SK-N-SH (cell line): Measurements from ENCODE around the gene REX1BD.

ENCODE experiments used
- EP300 ChIP-seq, 2 experiments: IDR thresholded peaks; 2 replicates each; pipeline versions ENCODE4 v1.4.0 to v1.6.1; 2012; ENCODE audit warnings: borderline replicate concordance in 1 of 2, low read depth in 1 of 2, low read length in 1 of 2
- EZH2phosphoT487 ChIP-seq: fragments of 200-600 bp; sonication (generic); IDR thresholded peaks from 2 replicates; pipeline ENCODE4 v1.6.1; 2017; ENCODE audit warnings: low read depth, mixed run types, mild to moderate bottlenecking, antibody characterized with exemption, moderate library complexity, borderline replicate concordance
- FOXJ3 ChIP-seq: sonication (generic); formaldehyde crosslinking; IDR thresholded peaks from 2 replicates; pipeline ENCODE4 v1.5.1; 2020; ENCODE audit warnings: mild to moderate bottlenecking, missing genetic modification reagents
- GABPA ChIP-seq: IDR thresholded peaks from 2 replicates; pipeline ENCODE4 v1.4.0; 2012; ENCODE audit warnings: low read depth, mild to moderate bottlenecking
- NRF1 ChIP-seq: IDR thresholded peaks from 2 replicates; pipeline ENCODE4 v1.6.1; 2012; ENCODE audit warnings: low read depth, mild to moderate bottlenecking, low read length
- POLR2AphosphoS5 ChIP-seq: IDR thresholded peaks from 2 replicates; pipeline ENCODE4 v1.6.1; 2012; ENCODE audit warnings: low read depth, low read length
- RAD21 ChIP-seq: IDR thresholded peaks from 2 replicates; pipeline ENCODE4 v1.6.1; 2012; ENCODE audit warnings: mild to moderate bottlenecking, low read length
- RFX5 ChIP-seq: IDR thresholded peaks from 2 replicates; pipeline ENCODE4 v1.6.1; 2012; ENCODE audit warnings: mild to moderate bottlenecking, improper control_type of control experiment, low read length
- TAF1 ChIP-seq: IDR thresholded peaks from 2 replicates; pipeline ENCODE4 v1.6.1; 2012; ENCODE audit warnings: low read depth, mild to moderate bottlenecking, low read length, moderate library complexity, borderline replicate concordance
- TF ChIP-seq, protein P1 (sequence below): fragments of 200-600 bp; sonication (generic); IDR thresholded peaks from 2 replicates; pipeline ENCODE4 v1.6.1; 2017; ENCODE audit warnings: antibody characterized with exemption, mild to moderate bottlenecking, moderate library complexity
- TF ChIP-seq, protein P2 (sequence below): fragments of 150-350 bp; IDR thresholded peaks from 2 replicates; pipeline ENCODE4 v1.6.1; 2017; ENCODE audit warnings: antibody characterized with exemption, low read length, low read depth, borderline replicate concordance
- TF ChIP-seq, protein P3 (sequence below): IDR thresholded peaks from 2 replicates; pipeline ENCODE4 v1.6.1; 2012; ENCODE audit warnings: mild to moderate bottlenecking, low read depth, low read length, moderate library complexity

DNA sequence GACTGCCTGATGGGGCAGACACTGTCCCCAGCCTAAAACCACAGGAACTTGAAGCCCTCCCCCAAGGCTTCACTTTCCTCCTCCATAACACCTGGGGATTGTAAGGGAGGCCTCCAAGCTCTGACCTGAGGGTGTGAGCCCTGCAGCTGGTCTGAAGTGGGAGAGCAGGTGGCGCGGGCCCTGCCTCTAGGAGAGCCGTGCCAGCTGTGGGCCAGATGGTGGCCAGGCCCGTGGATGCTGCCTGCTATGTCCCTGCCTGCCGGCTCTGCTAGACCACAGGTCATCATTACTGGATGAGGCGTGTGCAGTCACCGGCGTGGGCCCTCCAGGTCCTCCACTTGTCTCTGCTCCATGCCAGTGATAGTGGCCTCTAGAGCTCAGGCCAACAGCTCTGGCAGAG, 44.7 kb downstream of the REX1BD start:
- TF ChIP-seq POLR2AphosphoS5 (no peak), FOXJ3 (CRISPR knock-in tag) (no peak), GABPA (no peak), EP300 (IDR thresholded peaks at IDR 0.05; ENCODE audit: borderline replicate concordance in 1 of 2, low read depth in 1 of 2, low read length in 1 of 2) (no peak), NRF1 (no peak), EZH2phosphoT487 (no peak), RFX5 (no peak), RAD21 (no peak), TAF1 (no peak)
- TF ChIP-seq, protein P1, sequence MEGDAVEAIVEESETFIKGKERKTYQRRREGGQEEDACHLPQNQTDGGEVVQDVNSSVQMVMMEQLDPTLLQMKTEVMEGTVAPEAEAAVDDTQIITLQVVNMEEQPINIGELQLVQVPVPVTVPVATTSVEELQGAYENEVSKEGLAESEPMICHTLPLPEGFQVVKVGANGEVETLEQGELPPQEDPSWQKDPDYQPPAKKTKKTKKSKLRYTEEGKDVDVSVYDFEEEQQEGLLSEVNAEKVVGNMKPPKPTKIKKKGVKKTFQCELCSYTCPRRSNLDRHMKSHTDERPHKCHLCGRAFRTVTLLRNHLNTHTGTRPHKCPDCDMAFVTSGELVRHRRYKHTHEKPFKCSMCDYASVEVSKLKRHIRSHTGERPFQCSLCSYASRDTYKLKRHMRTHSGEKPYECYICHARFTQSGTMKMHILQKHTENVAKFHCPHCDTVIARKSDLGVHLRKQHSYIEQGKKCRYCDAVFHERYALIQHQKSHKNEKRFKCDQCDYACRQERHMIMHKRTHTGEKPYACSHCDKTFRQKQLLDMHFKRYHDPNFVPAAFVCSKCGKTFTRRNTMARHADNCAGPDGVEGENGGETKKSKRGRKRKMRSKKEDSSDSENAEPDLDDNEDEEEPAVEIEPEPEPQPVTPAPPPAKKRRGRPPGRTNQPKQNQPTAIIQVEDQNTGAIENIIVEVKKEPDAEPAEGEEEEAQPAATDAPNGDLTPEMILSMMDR: no peak
- TF ChIP-seq, protein P2, sequence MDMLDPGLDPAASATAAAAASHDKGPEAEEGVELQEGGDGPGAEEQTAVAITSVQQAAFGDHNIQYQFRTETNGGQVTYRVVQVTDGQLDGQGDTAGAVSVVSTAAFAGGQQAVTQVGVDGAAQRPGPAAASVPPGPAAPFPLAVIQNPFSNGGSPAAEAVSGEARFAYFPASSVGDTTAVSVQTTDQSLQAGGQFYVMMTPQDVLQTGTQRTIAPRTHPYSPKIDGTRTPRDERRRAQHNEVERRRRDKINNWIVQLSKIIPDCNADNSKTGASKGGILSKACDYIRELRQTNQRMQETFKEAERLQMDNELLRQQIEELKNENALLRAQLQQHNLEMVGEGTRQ: no peak
- TF ChIP-seq, protein P3, sequence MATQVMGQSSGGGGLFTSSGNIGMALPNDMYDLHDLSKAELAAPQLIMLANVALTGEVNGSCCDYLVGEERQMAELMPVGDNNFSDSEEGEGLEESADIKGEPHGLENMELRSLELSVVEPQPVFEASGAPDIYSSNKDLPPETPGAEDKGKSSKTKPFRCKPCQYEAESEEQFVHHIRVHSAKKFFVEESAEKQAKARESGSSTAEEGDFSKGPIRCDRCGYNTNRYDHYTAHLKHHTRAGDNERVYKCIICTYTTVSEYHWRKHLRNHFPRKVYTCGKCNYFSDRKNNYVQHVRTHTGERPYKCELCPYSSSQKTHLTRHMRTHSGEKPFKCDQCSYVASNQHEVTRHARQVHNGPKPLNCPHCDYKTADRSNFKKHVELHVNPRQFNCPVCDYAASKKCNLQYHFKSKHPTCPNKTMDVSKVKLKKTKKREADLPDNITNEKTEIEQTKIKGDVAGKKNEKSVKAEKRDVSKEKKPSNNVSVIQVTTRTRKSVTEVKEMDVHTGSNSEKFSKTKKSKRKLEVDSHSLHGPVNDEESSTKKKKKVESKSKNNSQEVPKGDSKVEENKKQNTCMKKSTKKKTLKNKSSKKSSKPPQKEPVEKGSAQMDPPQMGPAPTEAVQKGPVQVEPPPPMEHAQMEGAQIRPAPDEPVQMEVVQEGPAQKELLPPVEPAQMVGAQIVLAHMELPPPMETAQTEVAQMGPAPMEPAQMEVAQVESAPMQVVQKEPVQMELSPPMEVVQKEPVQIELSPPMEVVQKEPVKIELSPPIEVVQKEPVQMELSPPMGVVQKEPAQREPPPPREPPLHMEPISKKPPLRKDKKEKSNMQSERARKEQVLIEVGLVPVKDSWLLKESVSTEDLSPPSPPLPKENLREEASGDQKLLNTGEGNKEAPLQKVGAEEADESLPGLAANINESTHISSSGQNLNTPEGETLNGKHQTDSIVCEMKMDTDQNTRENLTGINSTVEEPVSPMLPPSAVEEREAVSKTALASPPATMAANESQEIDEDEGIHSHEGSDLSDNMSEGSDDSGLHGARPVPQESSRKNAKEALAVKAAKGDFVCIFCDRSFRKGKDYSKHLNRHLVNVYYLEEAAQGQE: no peak
